Globus pallidus (tissue), 1 donor: ENCODE measurements around the gene KCNH1.
"Not testable (repeated sequence)": the region's sequence is repeated elsewhere in the genome, so short reads cannot be mapped to it uniquely, and the experiment has no call there.

ENCODE experiments used
- DNase-seq: peaks from one replicate; pipeline ENCODE4 v3.0.0-alpha.2; 2015; ENCODE audit warnings: low spot score

The KCNH1 gene

GRCh38 chr1:211092955-211093354 is 41.0 kb downstream of the KCNH1 start:
- no peak for DNase-seq

GRCh38 chr1:211091867-211092266 is 42.1 kb downstream of the KCNH1 start:
- DNase-seq, result no peak

- no peak for DNase-seq
Observed at GRCh38 chr1:211089536-211089935, 44.4 kb downstream of the KCNH1 start.

- DNase-seq, result no peak
Observed at GRCh38 chr1:211088156-211088555, 45.8 kb downstream of the KCNH1 start.

GRCh38 chr1:211082824-211083223 is 51.1 kb downstream of the KCNH1 start:
- DNase-seq, result no peak

- not testable (repeated sequence) for DNase-seq
Observed at GRCh38 chr1:211081447-211081846, 52.5 kb downstream of the KCNH1 start.

- DNase-seq, result no peak
Observed at GRCh38 chr1:211068976-211069375, 65.0 kb downstream of the KCNH1 start.

GRCh38 chr1:211066781-211067384 is 67.1 kb downstream of the KCNH1 start:
- no peak for DNase-seq

- DNase-seq, result not testable (repeated sequence)
Observed at GRCh38 chr1:211041838-211042237, 92.1 kb downstream of the KCNH1 start.

- no peak for DNase-seq
Observed at GRCh38 chr1:211037095-211037494, 96.9 kb downstream of the KCNH1 start.

- no peak for DNase-seq
Observed at GRCh38 chr1:211036381-211037060, 97.4 kb downstream of the KCNH1 start.

- no peak for DNase-seq
Observed at GRCh38 chr1:211035821-211036380, 98.0 kb downstream of the KCNH1 start.

GRCh38 chr1:211033921-211034525 is 99.9 kb downstream of the KCNH1 start:
- DNase-seq, result no peak

- no peak for DNase-seq
Observed at GRCh38 chr1:211024901-211025300, 109.0 kb downstream of the KCNH1 start.

GRCh38 chr1:211019266-211019665 is 114.7 kb downstream of the KCNH1 start:
- no peak for DNase-seq

- no peak for DNase-seq
Observed at GRCh38 chr1:211018690-211019089, 115.3 kb downstream of the KCNH1 start.

GRCh38 chr1:211017075-211017718 is 116.8 kb downstream of the KCNH1 start:
- no peak for DNase-seq

- DNase-seq, result no peak
Observed at GRCh38 chr1:211014275-211014674, 119.7 kb downstream of the KCNH1 start.

- no peak for DNase-seq
Observed at GRCh38 chr1:211013346-211014240, 120.4 kb downstream of the KCNH1 start.

- DNase-seq, result not testable (repeated sequence)
Observed at GRCh38 chr1:211011128-211011527, 122.8 kb downstream of the KCNH1 start.

GRCh38 chr1:211009944-211010343 is 124.0 kb downstream of the KCNH1 start:
- no peak for DNase-seq

GRCh38 chr1:211007830-211008229 is 126.1 kb downstream of the KCNH1 start:
- DNase-seq, result no peak
